SU-DHL-6 (cell line): ENCODE data around the gene KIFC1.
"Not testable (repeated sequence)": the region's sequence is repeated elsewhere in the genome, so short reads cannot be mapped to it uniquely, and the experiment has no call there.

Source experiments
- EZH2phosphoT487 ChIP-seq: fragments of 200-600 bp; sonication (generic), shearing (Covaris generic); conservative IDR thresholded peaks from 2 replicates; pipeline ENCODE4 v1.6.1; 2018; ENCODE audit warnings: mild to moderate bottlenecking, antibody characterized with exemption, low read length, moderate library complexity, mixed read lengths
- TF ChIP-seq, protein P1 (sequence below): fragments of 200-600 bp; sonication (generic); IDR thresholded peaks from one replicate; pipeline ENCODE4 v1.5.1; 2017; ENCODE audit warnings: antibody characterized with exemption, mild to moderate bottlenecking, low read length, moderate library complexity; ENCODE audit not compliant: insufficient read depth, poor library complexity, severe bottlenecking

DNA sequence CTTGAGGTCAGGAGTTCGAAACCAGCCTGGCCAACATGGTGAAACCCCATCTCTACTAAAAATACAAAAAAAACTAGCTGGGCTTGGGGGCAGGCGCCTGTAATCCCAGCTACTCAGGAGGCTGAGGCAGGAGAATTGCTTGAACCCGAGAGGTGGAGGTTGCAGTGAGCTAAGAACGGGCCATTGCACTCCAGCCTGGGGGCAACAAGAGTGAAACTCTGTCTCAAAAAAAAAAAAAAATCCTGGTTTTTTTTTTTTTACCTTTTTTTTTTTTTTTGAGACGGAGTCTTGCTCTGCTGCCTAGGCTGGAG lies 24.0 kb upstream of the KIFC1 start:
- TF ChIP-seq, protein P1, sequence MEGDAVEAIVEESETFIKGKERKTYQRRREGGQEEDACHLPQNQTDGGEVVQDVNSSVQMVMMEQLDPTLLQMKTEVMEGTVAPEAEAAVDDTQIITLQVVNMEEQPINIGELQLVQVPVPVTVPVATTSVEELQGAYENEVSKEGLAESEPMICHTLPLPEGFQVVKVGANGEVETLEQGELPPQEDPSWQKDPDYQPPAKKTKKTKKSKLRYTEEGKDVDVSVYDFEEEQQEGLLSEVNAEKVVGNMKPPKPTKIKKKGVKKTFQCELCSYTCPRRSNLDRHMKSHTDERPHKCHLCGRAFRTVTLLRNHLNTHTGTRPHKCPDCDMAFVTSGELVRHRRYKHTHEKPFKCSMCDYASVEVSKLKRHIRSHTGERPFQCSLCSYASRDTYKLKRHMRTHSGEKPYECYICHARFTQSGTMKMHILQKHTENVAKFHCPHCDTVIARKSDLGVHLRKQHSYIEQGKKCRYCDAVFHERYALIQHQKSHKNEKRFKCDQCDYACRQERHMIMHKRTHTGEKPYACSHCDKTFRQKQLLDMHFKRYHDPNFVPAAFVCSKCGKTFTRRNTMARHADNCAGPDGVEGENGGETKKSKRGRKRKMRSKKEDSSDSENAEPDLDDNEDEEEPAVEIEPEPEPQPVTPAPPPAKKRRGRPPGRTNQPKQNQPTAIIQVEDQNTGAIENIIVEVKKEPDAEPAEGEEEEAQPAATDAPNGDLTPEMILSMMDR: not testable (repeated sequence)
- not testable (repeated sequence) for TF ChIP-seq EZH2phosphoT487
